M059J (cell line): ENCODE measurements around the gene IRF2BP2. TPM values are rescaled to one million over a fixed set of nuclear protein-coding genes. Genes with fewer than 3 reads are reported as not detected.
A peak's percentile ranks its signal among the peaks of the same experiment; 100 is the strongest.
"Not testable (repeated sequence)": the region's sequence is repeated elsewhere in the genome, so short reads cannot be mapped to it uniquely, and the experiment has no call there.

Source experiments
- DNase-seq: peaks from one replicate; pipeline ENCODE4 v3.0.0-alpha.2; 2012; ENCODE audit warnings: low read depth
- total RNA-seq: library from RNA; depleted of rRNA; stranded (reverse); fragments of >200 nt; shearing (Covaris generic); gene quantifications from 2 replicates; pipeline ENCODE4 v1.2.3, GENCODE V29; 2014; rRNA removed

The IRF2BP2 gene
- 49.0 and 84.1 TPM in 2 replicates for total RNA-seq

- peak; percentile 81 for DNase-seq
Observed at GRCh38 chr1:234610061-234610665, at the start of gene IRF2BP2. Gene IRF2BP2 (minus strand): TSS chr1:234610178. CDS start chr1:234609494, 684 bp downstream.

GRCh38 chr1:234659538-234659937 is 49.6 kb upstream of the IRF2BP2 start:
- DNase-seq: peak; percentile 90

GRCh38 chr1:234658138-234658537 is 48.2 kb upstream of the IRF2BP2 start:
- DNase-seq: peak; percentile 90

- DNase-seq: peak; percentile 98
Observed at GRCh38 chr1:234656944-234657654, 47.1 kb upstream of the IRF2BP2 start.

- no peak for DNase-seq
Observed at GRCh38 chr1:234656070-234656895, 46.3 kb upstream of the IRF2BP2 start.

- peak; percentile 12 for DNase-seq
Observed at GRCh38 chr1:234655328-234656069, 45.5 kb upstream of the IRF2BP2 start.

GRCh38 chr1:234654002-234654733 is 44.2 kb upstream of the IRF2BP2 start:
- DNase-seq: no peak

GRCh38 chr1:234649432-234650081 is 39.6 kb upstream of the IRF2BP2 start:
- no peak for DNase-seq

- peak; percentile 60 for DNase-seq
Observed at GRCh38 chr1:234647758-234648157, 37.8 kb upstream of the IRF2BP2 start.

GRCh38 chr1:234647245-234647644 is 37.3 kb upstream of the IRF2BP2 start:
- no peak for DNase-seq

- DNase-seq: no peak
Observed at GRCh38 chr1:234645964-234646363, 36.0 kb upstream of the IRF2BP2 start.

GRCh38 chr1:234645474-234645953 is 35.5 kb upstream of the IRF2BP2 start:
- DNase-seq: no peak

GRCh38 chr1:234644928-234645327 is 35.0 kb upstream of the IRF2BP2 start:
- no peak for DNase-seq

GRCh38 chr1:234643850-234644134 is 33.8 kb upstream of the IRF2BP2 start:
- DNase-seq: no peak

- DNase-seq: no peak
Observed at GRCh38 chr1:234643111-234643849, 33.3 kb upstream of the IRF2BP2 start.

- no peak for DNase-seq
Observed at GRCh38 chr1:234642428-234642827, 32.5 kb upstream of the IRF2BP2 start.

- no peak for DNase-seq
Observed at GRCh38 chr1:234639961-234640360, 30.0 kb upstream of the IRF2BP2 start.

GRCh38 chr1:234638832-234639799 is 29.1 kb upstream of the IRF2BP2 start:
- DNase-seq: peak; percentile 81

- DNase-seq: not testable (repeated sequence)
Observed at GRCh38 chr1:234634922-234635321, 24.9 kb upstream of the IRF2BP2 start.
